Bronchus fibroblast of lung (primary cell): ENCODE measurements around the gene UBA3. TPM values are rescaled to one million over a fixed set of nuclear protein-coding genes. Genes with fewer than 3 reads are reported as not detected.

Experiments used
- total RNA-seq: library from RNA; depleted of rRNA; stranded (reverse); fragments of >200 nt; gene quantifications from 2 replicates; pipeline ENCODE4 v1.2.3, GENCODE V29; 2015

UBA3 gene
- 50.4 and 53.1 TPM in 2 replicates for total RNA-seq

DNA sequence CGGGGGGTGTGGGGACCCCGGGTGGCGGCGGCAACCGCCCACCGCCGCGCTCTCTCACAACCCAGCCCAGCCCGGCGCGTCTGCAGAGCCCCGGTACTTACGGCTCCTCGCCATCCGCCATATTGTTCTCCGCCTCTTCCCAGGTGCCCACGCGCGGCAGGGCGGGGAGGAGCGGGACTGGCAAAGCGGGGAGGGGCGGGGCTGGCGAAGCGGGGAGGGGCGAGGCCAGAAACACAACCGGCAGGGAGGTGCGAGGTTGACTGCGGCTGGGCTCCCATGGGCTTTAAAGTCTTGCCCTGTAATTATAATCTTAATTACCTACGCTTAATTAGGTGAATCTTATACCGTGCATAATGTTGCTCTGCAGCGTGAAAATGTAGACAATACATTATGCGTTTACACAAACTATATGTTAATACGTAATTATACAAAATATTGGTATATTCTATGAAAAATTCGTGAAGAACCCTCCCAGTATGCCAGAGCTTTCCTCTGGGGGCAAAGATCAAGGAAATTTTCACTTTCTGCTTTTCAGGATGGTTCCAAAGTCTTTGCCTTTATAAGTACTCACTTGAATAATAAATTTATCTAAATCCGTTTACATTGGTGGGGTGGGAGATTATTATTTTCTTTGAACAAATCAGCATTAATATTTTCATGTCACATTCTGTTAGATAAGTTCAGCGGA is at the start of gene UBA3:
UBA3 (minus strand) TSS at position 133 of the 688 bp plus-strand sequence; CDS start at position 121, 12 bp downstream.

DNA sequence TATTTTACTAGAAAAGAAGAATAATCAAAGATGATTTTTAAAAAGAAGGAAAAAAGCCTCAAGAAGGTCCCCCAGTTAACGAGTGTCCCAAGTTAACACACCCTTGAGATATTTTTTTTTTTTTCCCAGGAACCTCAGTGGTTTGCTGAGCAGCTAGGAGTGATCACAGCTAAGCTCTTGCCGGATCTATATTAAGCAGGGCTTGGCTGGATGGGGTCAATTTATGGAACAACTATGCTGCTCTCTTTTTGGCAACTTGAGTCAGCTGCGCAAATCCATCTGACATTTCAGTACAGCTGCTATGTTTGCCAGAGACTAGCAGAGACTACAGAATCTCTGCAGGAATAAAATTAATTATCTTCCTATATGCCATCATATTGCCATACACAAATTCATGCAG is 42.2 kb upstream of the UBA3 start, which contains the start of gene LMOD3:
LMOD3 (minus strand) TSS at position 193 of the 400 bp plus-strand sequence. CDS start 209 bp downstream, outside the sequence.

GRCh38 chr3:69084326-69085167 is 4.4 kb upstream of the UBA3 start, which contains the start of gene ARL6IP5:
Gene ARL6IP5, plus strand, starts transcription at chr3:69084937. Its CDS starts 111 bp downstream, at chr3:69085048.

DNA sequence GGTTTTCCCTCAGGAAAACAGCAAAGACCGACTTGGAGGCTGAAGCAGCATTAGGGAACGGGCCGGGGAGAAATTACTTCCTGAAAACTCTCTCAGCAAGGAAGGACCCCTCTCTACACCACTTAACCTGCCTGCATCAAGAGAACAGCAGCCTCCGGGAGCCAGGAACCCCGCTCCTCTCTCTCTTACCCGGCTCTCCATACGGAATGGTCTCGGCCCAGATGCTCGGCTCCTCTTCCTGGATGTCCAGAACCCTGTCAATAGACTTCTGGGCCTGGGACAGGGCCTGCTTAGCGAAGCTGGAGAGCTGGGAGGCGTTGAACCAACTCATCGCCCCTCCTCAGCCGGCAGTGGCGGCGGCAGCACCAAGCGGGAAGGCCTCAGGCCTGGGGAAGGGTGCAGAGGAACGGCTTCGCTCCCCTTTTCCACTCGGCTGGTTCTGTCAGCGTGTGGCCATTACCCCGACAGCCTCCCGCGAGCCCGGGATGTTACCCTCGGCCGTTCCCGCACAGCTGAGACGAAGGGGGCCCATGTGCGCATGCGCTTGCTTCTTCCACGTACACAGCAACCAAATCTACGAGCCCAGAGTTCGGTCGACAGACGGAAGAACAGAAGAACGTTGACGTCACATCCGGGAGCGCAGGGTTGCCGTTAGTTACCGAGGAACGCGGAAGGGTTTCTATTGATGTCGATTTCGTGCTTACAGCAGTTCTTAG is 28.3 kb downstream of the UBA3 start, which contains the start of gene TMF1:
TMF1 (minus strand) TSS at position 578 of the 716 bp plus-strand sequence; CDS start at position 331, 247 bp downstream.

DNA sequence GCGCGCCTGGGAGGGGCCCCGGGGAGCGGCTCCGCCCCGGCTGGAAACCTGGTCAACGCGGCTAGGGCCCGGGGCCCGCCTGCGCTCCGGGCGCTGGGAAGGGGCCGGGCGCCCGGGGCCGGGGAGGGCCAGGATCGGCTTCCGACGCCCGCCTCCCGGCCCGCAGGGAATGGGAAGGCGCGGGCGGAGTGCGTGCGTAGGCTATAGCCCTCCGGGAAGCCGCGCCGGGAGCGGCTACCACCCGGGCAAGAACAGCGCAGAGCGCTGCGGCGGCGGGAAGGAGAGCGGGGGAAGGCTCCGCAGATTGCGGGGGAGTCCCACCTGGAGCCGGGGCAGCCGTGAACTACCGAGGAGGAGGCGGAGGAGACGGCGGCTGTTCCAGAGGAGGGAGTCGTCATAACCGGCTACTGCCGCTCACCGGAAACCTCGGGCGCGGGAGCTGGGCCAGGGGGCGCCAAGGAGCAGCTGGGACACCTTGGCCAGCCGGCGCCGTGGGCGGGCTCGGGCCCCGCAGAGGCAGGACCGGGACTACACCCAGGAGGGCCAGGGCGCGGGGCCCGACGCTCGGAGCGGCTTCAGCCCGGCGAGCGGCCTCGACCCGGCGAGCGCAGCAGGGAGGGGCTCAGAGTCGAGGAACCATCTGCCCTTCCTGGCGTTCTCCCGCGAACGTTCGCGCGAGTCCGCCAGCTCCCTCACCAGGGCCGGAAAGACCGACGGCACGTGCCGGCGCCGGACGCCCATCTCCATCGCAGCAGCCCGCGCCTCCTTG is 66.7 kb downstream of the UBA3 start, which contains the start of gene EOGT:
EOGT (minus strand) TSS at position 432 of the 769 bp plus-strand sequence. CDS start 3,838 bp downstream, outside the sequence.

Other genes with a start within 250 kb of the UBA3 start
- not detected in 2 replicates for gene TAFA4, start 147.8 kb downstream of the UBA3 start, total RNA-seq
- gene EOGT, start 66.7 kb downstream of the UBA3 start, total RNA-seq, result 19.0 and 23.5 TPM in 2 replicates
- 12.9 and 17.1 TPM in 2 replicates for gene TMF1, start 28.0 kb downstream of the UBA3 start, total RNA-seq
- 156 and 158 TPM in 2 replicates for gene ARL6IP5, start 4.6 kb upstream of the UBA3 start, total RNA-seq
- gene LMOD3, start 42.2 kb upstream of the UBA3 start, total RNA-seq, result not detected in 2 replicates